Measurements from ENCODE around the gene APOA4.

DNA sequence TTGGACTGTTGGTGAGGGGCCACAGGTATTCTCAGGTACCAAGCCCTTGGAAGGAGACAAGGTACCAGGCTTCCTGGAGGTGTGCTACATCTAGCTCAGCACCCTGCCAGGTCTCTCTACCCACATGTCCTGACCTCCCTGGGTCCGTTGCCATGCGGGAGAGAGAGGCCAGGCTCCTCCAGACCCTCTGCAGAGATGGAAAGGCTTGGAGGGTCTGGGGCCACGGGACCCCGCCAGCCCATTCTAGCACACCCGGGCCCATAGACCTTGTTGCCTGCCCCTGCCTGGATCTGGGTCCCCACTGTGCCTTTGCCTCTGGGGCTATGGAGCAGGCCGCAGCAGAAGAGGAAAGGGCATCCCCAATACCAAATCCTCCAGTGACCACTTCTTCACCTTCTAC is 4.4 kb upstream of the APOA4 start:
- TF ChIP-seq EZH2 (IDR thresholded peaks at IDR 0.05) (no peak), EZH2phosphoT487 (IDR thresholded peaks at IDR 0.05; ENCODE audit: borderline replicate concordance) (no peak), POLR2A (IDR thresholded peaks at IDR 0.05; ENCODE audit: borderline replicate concordance, extremely low read depth, insufficient read depth, insufficient read length) (no peak), SIN3A (IDR thresholded peaks at IDR 0.05; ENCODE audit: low read depth) (no peak), ZNF274 (IDR thresholded peaks at IDR 0.05; ENCODE audit: low read depth, low read length) (no peak), ELF1 (IDR thresholded peaks at IDR 0.05; ENCODE audit: borderline replicate concordance, low read depth) (no peak)
- TF ChIP-seq, protein P1, sequence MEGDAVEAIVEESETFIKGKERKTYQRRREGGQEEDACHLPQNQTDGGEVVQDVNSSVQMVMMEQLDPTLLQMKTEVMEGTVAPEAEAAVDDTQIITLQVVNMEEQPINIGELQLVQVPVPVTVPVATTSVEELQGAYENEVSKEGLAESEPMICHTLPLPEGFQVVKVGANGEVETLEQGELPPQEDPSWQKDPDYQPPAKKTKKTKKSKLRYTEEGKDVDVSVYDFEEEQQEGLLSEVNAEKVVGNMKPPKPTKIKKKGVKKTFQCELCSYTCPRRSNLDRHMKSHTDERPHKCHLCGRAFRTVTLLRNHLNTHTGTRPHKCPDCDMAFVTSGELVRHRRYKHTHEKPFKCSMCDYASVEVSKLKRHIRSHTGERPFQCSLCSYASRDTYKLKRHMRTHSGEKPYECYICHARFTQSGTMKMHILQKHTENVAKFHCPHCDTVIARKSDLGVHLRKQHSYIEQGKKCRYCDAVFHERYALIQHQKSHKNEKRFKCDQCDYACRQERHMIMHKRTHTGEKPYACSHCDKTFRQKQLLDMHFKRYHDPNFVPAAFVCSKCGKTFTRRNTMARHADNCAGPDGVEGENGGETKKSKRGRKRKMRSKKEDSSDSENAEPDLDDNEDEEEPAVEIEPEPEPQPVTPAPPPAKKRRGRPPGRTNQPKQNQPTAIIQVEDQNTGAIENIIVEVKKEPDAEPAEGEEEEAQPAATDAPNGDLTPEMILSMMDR (IDR thresholded peaks at IDR 0.05 in 2 of 3, conservative IDR thresholded peaks at IDR 0.05 in 1 of 3; ENCODE audit: borderline replicate concordance in 1 of 3, insufficient read depth in 1 of 3, low read depth in 2 of 3, low read length in 2 of 3) = no peak
- TF ChIP-seq, protein P2, sequence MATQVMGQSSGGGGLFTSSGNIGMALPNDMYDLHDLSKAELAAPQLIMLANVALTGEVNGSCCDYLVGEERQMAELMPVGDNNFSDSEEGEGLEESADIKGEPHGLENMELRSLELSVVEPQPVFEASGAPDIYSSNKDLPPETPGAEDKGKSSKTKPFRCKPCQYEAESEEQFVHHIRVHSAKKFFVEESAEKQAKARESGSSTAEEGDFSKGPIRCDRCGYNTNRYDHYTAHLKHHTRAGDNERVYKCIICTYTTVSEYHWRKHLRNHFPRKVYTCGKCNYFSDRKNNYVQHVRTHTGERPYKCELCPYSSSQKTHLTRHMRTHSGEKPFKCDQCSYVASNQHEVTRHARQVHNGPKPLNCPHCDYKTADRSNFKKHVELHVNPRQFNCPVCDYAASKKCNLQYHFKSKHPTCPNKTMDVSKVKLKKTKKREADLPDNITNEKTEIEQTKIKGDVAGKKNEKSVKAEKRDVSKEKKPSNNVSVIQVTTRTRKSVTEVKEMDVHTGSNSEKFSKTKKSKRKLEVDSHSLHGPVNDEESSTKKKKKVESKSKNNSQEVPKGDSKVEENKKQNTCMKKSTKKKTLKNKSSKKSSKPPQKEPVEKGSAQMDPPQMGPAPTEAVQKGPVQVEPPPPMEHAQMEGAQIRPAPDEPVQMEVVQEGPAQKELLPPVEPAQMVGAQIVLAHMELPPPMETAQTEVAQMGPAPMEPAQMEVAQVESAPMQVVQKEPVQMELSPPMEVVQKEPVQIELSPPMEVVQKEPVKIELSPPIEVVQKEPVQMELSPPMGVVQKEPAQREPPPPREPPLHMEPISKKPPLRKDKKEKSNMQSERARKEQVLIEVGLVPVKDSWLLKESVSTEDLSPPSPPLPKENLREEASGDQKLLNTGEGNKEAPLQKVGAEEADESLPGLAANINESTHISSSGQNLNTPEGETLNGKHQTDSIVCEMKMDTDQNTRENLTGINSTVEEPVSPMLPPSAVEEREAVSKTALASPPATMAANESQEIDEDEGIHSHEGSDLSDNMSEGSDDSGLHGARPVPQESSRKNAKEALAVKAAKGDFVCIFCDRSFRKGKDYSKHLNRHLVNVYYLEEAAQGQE (IDR thresholded peaks at IDR 0.05; ENCODE audit: low read depth) = no peak
